ENCODE results near the gene CASP7.
"Not testable (repeated sequence)": the region's sequence is repeated elsewhere in the genome, so short reads cannot be mapped to it uniquely, and the experiment has no call there.

CASP7 gene

DNA sequence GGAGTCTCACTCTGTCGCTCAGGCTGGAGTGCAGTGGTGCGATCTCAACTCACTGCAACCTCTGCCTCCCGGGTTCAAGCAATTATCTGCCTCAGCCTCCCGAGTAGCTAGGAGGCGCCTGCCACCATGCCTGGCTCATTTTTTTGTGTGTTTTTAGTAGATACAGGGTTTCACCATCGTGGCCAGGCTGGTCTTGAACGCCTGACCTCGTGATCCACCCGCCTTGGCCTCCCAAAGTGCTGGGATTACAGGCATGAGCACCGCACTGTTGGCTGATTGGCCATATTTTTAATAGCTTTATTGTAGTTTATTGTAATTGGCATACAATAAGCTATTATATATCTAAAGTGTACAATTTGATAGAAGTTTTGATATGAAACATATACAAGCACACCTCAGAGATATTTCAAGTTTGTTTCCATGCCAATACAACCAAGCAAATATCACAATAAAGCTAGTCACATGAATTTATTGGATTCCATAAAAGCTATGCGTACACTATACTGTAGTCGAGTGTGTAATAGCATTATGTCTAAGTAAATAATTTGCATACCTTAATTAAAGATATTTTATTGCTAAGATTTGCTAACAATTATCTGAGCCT, 77.3 kb downstream of the CASP7 start:
- FAIRE-seq: no peak

- no peak for FAIRE-seq
Observed at GRCh38 chr10:113762083-113762482, 82.4 kb downstream of the CASP7 start.

DNA sequence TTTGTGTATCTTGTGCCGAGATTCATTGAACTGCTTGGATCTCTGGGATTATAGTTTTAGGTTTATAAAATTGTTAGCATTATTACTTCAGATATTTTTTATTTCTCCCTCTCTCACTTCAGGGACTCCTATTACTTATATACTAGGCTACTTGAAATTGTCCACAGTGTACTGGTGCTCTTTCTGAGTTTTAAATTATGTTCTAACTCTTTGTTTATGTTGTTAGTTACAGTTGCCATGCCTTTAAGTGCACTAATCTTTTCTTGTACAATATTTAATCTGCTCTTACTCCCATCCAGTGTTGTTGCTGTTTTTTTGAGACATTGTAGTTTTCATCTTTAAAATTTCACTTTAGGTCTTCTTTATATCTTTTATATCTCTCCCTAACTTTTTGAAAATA, 84.9 kb downstream of the CASP7 start:
- no peak for FAIRE-seq

- FAIRE-seq: no peak
Observed at GRCh38 chr10:113765910-113766309, 86.2 kb downstream of the CASP7 start.

GRCh38 chr10:113767222-113767621, 87.5 kb downstream of the CASP7 start:
- no peak for FAIRE-seq

GRCh38 chr10:113770346-113770745, 90.6 kb downstream of the CASP7 start:
- no peak for FAIRE-seq

- FAIRE-seq: not testable (repeated sequence)
Observed at GRCh38 chr10:113771131-113771530, 91.4 kb downstream of the CASP7 start.

DNA sequence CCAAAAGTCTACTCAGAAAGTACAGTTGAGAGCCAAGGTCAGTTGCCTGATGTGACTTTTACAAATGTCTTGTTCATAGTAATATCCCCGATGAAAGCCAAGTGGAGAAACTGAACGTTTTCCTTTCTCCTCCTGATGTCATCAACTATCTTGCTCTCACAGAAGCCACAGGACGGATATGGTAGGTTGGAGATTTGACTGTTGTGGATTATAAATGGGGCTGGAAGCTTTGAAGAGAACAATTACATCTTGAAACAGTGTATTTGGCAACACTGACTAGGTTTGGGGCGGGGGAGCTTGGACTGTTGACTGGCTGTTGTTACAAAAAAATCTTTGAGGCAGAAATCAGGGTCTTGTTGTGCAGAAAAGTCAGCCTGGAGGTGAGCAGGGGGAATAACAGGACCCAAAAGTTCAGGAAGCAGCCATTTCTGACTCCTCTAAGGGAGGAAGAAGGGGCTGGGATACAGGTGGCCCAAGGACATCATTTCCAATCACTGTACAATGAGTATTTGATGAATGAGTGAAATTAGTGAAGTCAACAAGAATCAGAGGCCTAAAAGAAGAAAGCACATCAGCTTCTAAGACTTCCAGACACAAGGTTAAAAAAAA, 96.1 kb downstream of the CASP7 start:
- FAIRE-seq: no peak

GRCh38 chr10:113776553-113776952, 96.8 kb downstream of the CASP7 start:
- no peak for FAIRE-seq
